ENCODE data around the gene ZNF277. TPM values are rescaled to one million over a fixed set of nuclear protein-coding genes. Genes with fewer than 3 reads are reported as not detected.
"Not testable (repeated sequence)": the region's sequence is repeated elsewhere in the genome, so short reads cannot be mapped to it uniquely, and the experiment has no call there.

The ZNF277 gene
- total RNA-seq, 1 donor from 2014 or later, result 20.6 TPM

GRCh38 chr7:112292162-112292561 is 85.7 kb downstream of the ZNF277 start:
- no peak for DNase-seq (ENCODE audit: low spot score)

GRCh38 chr7:112293416-112293815 is 86.9 kb downstream of the ZNF277 start:
- no peak for DNase-seq (ENCODE audit: low spot score)

DNA sequence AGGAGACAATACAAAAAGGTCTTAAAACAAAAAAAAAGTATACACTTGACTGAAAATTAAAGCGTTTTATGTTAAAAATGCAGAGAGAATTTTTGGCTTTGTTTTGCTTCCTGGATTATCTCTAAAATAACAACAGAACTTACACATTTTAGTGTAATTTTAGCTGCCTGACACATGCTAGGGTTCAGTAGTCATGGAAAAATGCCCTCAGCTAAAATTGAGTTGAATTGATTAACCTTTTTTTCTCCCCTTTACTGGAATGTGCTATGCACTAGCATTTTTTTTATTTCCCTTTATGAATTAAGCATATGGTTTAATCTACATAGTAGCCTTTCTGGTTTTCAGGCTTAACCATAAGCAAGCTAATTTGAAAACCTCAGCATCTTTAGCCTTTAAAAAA is 89.9 kb downstream of the ZNF277 start:
- no peak for DNase-seq (ENCODE audit: low spot score)

DNA sequence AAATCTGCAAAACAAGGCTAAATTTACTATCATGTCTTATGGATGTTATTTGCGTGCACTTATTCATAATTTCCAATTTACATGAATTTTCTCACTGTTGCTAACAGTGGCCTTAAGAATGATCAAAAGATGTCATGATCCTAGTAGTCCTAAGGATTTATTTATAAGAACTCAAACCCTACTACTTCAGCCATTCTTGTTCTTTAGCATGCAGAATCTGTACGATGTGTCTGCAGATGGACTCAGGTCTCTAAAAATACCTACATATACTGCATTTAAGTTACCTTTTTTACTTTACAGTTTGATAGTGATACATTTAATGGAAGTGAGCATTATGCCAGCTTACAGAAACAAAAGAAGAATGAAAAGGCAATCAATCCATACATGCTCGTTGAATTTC is 91.2 kb downstream of the ZNF277 start:
- no peak for DNase-seq (ENCODE audit: low spot score)

GRCh38 chr7:112298543-112299100 is 92.1 kb downstream of the ZNF277 start:
- no peak for DNase-seq (ENCODE audit: low spot score)

DNA sequence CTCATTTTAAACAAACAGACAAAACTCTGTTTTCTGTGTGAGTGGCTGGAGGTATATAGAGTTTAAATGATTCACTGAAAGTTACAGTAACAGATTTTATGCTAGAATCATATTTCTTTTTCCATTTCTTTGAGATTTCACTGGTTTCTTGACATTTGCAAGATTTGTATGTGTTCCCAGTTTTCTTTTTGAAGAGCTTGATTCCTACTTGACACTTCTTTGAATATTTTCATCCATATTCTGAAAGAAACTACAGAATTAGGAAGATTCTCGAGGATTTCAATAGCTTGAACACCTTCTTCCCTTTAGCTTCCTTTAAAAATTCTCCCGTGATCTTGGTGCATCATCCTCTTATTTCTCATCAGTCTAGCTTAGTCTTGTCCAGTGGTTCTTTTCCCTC is 93.6 kb downstream of the ZNF277 start:
- no peak for DNase-seq (ENCODE audit: low spot score)

GRCh38 chr7:112300831-112301407 is 94.4 kb downstream of the ZNF277 start:
- no peak for DNase-seq (ENCODE audit: low spot score)

- DNase-seq (ENCODE audit: low spot score), result no peak
Measured at GRCh38 chr7:112302566-112302965, 96.1 kb downstream of the ZNF277 start.

GRCh38 chr7:112306903-112307302 is 100.4 kb downstream of the ZNF277 start:
- DNase-seq (ENCODE audit: low spot score), result no peak

GRCh38 chr7:112307506-112307905 is 101.0 kb downstream of the ZNF277 start:
- no peak for DNase-seq (ENCODE audit: low spot score)

DNA sequence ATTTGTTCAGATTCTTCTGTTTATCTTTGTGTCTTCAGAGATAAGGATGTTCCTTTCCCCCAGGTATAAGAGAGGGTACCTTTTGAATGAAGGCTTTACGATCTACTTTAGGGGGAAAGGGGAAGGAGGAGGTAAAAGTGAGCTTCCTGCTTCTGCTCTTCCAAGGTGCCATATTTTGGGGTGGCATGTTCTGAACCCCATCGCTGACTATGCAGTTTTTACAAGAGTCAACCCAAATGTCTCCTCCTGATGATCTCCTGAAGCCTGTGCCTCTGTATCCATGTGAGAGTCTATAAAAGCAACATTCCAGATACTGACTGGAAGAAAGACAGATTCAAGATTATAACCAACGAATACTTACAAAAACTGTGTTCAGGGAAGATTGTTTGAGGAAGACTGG is 102.5 kb downstream of the ZNF277 start:
- DNase-seq (ENCODE audit: low spot score), result no peak

- not testable (repeated sequence) for DNase-seq (ENCODE audit: low spot score)
Measured at GRCh38 chr7:112316803-112317202, 110.3 kb downstream of the ZNF277 start.

DNA sequence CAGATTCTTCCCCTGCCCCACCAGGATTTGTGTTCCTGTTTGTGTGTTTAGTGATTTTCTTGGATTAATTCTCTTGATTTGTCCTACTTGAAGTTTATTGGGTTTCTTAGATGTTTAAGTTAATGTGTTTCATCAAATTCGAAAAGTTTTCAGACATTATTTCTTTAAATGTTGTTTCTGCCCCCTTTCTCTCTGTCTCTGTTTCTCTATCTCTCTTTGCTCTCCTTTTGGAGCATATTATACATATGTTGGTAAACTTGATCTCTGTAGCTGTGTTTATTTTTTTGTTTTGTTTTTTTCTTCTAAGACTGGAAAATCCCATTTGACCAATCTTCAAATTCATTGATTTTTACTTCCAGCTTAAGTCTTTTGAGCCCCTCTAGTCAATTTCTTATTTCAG is 115.6 kb downstream of the ZNF277 start:
- DNase-seq (ENCODE audit: low spot score), result no peak

DNA sequence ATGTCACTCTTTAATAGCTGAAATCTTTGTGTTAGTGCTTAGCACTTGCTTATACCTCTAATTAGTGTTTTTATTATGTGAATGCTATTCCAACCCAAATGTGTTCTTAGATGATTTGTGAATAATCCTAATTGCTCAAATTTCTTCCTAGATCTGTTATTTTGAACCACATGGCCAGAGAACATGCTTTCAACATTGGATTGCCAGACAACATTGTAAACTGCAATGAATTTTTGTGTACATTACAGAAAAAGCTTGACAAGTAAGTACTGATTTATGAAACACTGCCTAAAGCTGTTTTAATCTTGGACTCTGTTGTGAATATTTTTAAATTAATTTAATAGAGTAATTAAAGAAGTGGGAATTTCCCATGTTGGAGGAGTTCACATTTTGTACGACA is 121.1 kb downstream of the ZNF277 start:
- DNase-seq (ENCODE audit: low spot score), result no peak

GRCh38 chr7:112331492-112331891 is 125.0 kb downstream of the ZNF277 start:
- no peak for DNase-seq (ENCODE audit: low spot score)

DNA sequence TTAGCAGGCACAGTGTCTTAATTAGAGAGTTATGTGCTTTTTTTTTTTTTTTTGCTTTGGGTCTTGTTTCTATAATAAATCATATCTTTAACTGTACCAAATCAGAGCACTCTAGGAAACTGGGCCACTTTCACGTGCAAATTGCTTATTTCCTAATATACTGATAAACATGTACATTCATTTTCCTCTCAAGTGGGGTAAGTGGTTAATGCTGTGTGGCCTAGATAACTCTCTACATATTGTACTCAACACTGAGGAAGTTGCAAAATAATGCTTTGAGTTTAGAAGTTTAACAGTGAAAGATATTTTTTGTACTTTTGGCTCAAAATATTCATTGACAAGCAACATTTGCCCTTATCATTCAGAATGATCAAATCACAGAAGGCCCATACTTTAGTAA is 127.9 kb downstream of the ZNF277 start:
- no peak for DNase-seq (ENCODE audit: low spot score)

DNA sequence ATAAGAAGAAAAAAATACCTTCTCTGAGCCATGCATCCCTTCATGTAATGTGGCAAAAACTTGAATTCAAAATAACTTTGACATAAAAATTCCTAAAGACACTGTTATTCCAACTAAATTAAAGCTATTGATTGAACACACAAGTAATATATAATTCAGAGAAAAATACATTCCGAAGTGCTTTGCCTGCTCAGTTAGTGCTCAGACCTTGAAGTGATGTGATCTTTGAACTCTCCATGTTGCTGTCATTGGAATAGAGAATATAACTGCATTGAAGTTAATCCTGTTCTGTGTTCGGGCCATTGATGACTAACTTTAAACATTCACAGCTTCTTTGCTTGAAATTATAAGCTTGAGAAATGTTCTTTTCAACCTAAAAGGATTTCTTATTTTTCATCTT is 129.8 kb downstream of the ZNF277 start:
- no peak for DNase-seq (ENCODE audit: low spot score)

- DNase-seq (ENCODE audit: low spot score), result no peak
Measured at GRCh38 chr7:112336936-112337576, 130.6 kb downstream of the ZNF277 start.

GRCh38 chr7:112337892-112338291 is 131.4 kb downstream of the ZNF277 start:
- no peak for DNase-seq (ENCODE audit: low spot score)

DNA sequence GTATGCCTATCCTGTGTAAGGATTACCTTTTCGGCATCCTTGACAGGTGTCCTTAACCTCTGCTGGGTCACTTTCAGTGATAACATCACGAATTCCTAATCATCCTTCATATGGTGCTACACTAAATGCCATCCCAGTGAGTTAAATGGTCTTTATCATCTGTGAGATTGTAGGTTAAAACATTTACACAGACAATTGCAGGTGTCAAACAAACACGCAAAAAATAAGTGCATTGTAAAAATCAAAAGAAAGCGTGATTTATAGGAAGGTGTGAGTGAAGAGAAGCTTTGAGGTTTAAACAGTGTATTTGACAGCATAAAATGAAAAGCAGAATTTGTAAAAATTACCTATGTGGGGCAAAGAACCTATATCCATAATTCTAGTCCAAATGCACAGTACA is 132.3 kb downstream of the ZNF277 start:
- no peak for DNase-seq (ENCODE audit: low spot score)

- DNase-seq (ENCODE audit: low spot score), result no peak
Measured at GRCh38 chr7:112341464-112341863, 135.0 kb downstream of the ZNF277 start.

GRCh38 chr7:112346381-112347060 is 140.0 kb downstream of the ZNF277 start:
- DNase-seq (ENCODE audit: low spot score), result no peak

DNA sequence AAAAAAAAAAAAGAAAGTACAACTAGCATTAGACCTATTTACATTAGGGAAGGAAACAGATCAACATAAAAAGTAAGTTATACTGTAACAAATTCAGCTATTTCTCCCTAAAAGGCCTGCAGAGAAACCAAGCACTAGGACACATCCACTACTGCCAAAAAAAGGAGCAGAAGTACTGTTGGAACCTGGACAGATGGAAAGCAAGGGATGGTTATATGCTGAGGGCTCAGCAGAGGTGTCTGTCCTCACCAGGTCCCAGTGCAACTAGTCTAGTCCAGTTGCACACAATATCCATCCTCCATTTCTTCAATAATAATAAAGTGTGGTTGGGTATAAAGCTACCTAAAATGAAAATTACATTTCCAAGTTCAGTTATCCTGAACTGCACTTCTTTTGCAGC is 140.6 kb downstream of the ZNF277 start:
- no peak for DNase-seq (ENCODE audit: low spot score)

Data from ureter (tissue), 1 donor.